Measurements from ENCODE around the gene NGRN.

The NGRN gene

DNA sequence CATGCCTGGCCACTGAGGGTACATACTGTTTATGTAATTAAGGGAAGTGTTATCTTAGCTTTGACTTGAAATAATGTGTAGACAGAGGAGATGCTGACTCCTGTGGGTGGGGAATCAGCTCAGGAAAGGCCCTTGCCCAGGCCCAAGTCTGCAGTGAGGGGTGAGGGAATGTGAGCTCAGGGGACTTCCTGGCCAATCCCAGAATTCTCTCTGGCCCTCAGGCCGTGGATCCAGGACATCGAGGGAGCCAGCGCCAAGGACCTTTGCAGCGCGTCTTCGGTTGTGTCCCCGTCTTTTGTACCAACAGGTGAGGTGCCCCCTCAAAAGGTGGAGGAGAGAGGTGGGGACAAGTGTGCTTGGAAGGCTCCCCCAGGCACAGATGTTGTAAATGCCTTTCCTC is 38.1 kb upstream of the NGRN start:
- Histone ChIP-seq H3K36me3 (ENCODE audit: control insufficient read depth, insufficient read depth, low read length) (peaks cover 20% of the 10 kb centered on the region), H3K27me3 (ENCODE audit: control insufficient read depth, insufficient read depth, low read length, poor library complexity, severe bottlenecking) (peaks cover under 1% of the 10 kb centered on the region), H3K4me3 (ENCODE audit: insufficient read depth, low read depth, low read length) (no peak overlapping the region), H3K9me3 (ENCODE audit: control insufficient read depth, low read length) (no peaks in the 10 kb centered on the region), H3K27ac (ENCODE audit: insufficient read depth, low read depth, low read length, poor library complexity, severe bottlenecking) (no peak overlapping the region), H3K4me1 (ENCODE audit: control insufficient read depth, insufficient read depth, low read length) (no peaks in the 10 kb centered on the region)
- WGBS, 2 experiments: 94% methylated on average over 7 of the region's 7 CpGs

DNA sequence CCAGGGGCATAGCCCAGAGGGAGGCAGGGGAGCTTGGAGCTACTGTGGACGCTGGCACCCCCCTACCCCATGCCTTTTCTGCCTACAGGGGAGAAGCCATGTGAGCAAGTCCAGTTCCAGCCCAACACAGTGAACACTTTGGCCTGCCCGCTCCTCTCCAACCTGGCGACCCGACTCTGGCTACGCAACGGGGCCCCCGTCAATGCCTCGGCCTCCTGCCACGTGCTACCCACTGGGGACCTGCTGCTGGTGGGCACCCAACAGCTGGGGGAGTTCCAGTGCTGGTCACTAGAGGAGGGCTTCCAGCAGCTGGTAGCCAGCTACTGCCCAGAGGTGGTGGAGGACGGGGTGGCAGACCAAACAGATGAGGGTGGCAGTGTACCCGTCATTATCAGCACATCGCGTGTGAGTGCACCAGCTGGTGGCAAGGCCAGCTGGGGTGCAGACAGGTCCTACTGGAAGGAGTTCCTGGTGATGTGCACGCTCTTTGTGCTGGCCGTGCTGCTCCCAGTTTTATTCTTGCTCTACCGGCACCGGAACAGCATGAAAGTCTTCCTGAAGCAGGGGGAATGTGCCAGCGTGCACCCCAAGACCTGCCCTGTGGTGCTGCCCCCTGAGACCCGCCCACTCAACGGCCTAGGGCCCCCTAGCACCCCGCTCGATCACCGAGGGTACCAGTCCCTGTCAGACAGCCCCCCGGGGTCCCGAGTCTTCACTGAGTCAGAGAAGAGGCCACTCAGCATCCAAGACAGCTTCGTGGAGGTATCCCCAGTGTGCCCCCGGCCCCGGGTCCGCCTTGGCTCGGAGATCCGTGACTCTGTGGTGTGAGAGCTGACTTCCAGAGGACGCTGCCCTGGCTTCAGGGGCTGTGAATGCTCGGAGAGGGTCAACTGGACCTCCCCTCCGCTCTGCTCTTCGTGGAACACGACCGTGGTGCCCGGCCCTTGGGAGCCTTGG is 37.4 kb upstream of the NGRN start:
- peaks cover 8% of the 10 kb centered on the region for H3K27me3 ChIP-seq (ENCODE audit: control insufficient read depth, insufficient read depth, low read length, poor library complexity, severe bottlenecking)
- no peaks in the 10 kb centered on the region for H3K9me3 ChIP-seq (ENCODE audit: control insufficient read depth, low read length)
- H3K36me3 ChIP-seq (ENCODE audit: control insufficient read depth, insufficient read depth, low read length): peaks cover 20% of the 10 kb centered on the region
- no peaks in the 10 kb centered on the region for H3K4me1 ChIP-seq (ENCODE audit: control insufficient read depth, insufficient read depth, low read length)
- no peak overlapping the region for H3K4me3 ChIP-seq (ENCODE audit: insufficient read depth, low read depth, low read length)
- WGBS, 2 experiments: 94 to 96% methylated on average over 38 of the region's 38 CpGs
- H3K27ac ChIP-seq (ENCODE audit: insufficient read depth, low read depth, low read length, poor library complexity, severe bottlenecking): no peak overlapping the region

DNA sequence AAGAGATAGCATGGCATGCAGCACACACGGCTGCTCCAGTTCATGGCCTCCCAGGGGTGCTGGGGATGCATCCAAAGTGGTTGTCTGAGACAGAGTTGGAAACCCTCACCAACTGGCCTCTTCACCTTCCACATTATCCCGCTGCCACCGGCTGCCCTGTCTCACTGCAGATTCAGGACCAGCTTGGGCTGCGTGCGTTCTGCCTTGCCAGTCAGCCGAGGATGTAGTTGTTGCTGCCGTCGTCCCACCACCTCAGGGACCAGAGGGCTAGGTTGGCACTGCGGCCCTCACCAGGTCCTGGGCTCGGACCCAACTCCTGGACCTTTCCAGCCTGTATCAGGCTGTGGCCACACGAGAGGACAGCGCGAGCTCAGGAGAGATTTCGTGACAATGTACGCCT is 36.5 kb upstream of the NGRN start:
- WGBS, 2 experiments: 94 to 96% methylated on average over 15 of the region's 15 CpGs
- H3K27me3 ChIP-seq (ENCODE audit: control insufficient read depth, insufficient read depth, low read length, poor library complexity, severe bottlenecking): peaks cover 10% of the 10 kb centered on the region
- H3K4me3 ChIP-seq (ENCODE audit: insufficient read depth, low read depth, low read length): no peak overlapping the region
- no peaks in the 10 kb centered on the region for H3K4me1 ChIP-seq (ENCODE audit: control insufficient read depth, insufficient read depth, low read length)
- peaks cover 17% of the 10 kb centered on the region for H3K36me3 ChIP-seq (ENCODE audit: control insufficient read depth, insufficient read depth, low read length)
- H3K9me3 ChIP-seq (ENCODE audit: control insufficient read depth, low read length): no peaks in the 10 kb centered on the region
- H3K27ac ChIP-seq (ENCODE audit: insufficient read depth, low read depth, low read length, poor library complexity, severe bottlenecking): no peak overlapping the region

DNA sequence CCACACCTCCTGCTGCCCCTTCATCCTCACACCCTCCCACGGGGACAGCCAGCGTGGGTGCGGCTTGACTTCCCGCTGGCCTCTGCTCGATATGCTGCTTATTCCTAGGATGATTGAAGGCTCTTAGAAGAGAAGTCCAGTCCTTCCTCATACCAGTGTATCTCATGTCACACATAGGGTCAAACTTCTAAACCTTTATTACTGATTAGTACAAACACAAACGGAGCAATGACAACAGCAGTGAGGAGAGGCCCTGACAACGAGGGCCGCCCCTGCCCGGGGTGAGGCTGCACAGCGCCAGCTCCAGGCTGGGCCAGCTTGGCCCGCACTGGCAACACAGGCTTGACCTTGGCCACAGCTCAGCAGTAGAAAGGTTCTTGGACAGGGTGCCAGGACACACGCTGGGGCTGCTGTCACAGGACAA is 35.4 kb upstream of the NGRN start:
- 93 to 95% methylated on average over 12 of the region's 12 CpGs for WGBS, 2 experiments
- peaks cover 10% of the 10 kb centered on the region for H3K27me3 ChIP-seq (ENCODE audit: control insufficient read depth, insufficient read depth, low read length, poor library complexity, severe bottlenecking)
- peaks cover 13% of the 10 kb centered on the region for H3K36me3 ChIP-seq (ENCODE audit: control insufficient read depth, insufficient read depth, low read length)
- no peak overlapping the region for H3K4me3 ChIP-seq (ENCODE audit: insufficient read depth, low read depth, low read length)
- H3K4me1 ChIP-seq (ENCODE audit: control insufficient read depth, insufficient read depth, low read length): peaks cover 7% of the 10 kb centered on the region
- H3K27ac ChIP-seq (ENCODE audit: insufficient read depth, low read depth, low read length, poor library complexity, severe bottlenecking): no peak overlapping the region
- no peaks in the 10 kb centered on the region for H3K9me3 ChIP-seq (ENCODE audit: control insufficient read depth, low read length)

DNA sequence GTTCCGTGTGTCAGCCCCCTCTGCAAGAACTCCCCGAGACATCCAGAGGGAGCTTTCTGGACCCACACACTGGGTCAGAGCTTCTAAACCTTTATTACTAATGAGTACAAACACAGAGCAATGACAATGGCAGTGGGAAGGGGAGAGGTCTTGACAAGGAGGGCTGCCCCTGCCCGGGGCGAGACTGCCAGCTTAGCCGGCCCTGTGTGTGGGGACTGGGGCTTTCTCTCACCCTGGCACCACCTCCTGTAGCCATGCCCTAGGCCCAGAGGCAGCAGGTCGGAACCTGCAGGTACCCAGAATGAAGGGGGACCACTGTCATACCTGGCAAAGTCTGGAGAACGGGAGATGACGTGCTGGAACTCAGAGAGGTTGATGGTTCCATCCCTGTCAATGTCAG is 34.9 kb upstream of the NGRN start:
- no peak overlapping the region for H3K27ac ChIP-seq (ENCODE audit: insufficient read depth, low read depth, low read length, poor library complexity, severe bottlenecking)
- peaks cover 7% of the 10 kb centered on the region for H3K4me1 ChIP-seq (ENCODE audit: control insufficient read depth, insufficient read depth, low read length)
- peaks cover 10% of the 10 kb centered on the region for H3K27me3 ChIP-seq (ENCODE audit: control insufficient read depth, insufficient read depth, low read length, poor library complexity, severe bottlenecking)
- H3K36me3 ChIP-seq (ENCODE audit: control insufficient read depth, insufficient read depth, low read length): peaks cover 8% of the 10 kb centered on the region
- no peaks in the 10 kb centered on the region for H3K9me3 ChIP-seq (ENCODE audit: control insufficient read depth, low read length)
- 91 to 92% methylated on average over 8 of the region's 8 CpGs for WGBS, 2 experiments
- H3K4me3 ChIP-seq (ENCODE audit: insufficient read depth, low read depth, low read length): no peak overlapping the region

DNA sequence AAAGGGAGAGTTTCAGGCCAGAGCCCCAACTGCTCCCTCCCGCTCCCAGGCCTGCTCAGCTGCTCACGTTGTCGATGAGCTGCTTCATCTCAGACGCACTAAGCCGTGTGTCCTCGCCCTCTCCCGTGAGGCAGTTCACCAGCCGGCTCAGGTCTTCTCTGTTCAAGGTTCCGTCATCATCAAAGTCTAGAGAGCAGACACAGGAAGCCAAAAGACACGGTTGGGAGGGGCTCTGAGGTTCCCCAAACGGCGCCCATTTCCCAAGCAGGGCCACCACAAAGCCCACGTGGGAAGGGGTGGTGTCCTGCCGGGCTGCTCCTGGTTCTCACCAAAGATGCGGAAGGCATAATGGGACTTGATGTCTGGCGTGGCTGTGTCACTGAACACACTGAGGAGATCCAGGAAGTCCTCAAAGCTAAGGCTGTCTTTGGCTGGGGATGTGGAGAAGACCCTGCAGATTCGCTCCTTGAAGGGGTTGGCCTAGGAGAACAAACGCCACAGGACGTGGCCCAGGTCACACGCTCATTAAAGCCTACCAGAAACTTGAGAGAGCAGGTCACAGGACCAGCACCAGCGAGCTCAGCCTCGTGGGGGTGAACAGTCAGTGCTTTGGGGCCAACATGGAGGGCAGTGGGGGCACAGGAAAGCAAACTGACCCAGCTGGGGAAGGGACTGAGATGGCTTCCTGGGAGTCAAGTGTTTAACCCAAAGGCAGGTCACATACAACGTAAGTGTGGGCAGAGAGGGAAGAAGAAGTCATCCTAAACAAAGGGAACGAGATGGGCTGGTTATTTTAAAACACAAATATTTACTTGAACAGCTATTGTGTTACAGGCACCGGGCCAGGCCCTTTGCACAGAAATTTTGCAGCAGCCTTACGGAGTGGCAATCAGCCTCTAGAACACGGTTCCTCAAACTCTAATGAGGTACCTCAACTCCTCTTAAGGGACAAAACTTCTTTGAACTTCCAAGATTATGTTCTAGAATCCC is 34.1 kb upstream of the NGRN start:
- Histone ChIP-seq H3K9me3 (ENCODE audit: control insufficient read depth, low read length) (no peaks in the 10 kb centered on the region), H3K27ac (ENCODE audit: insufficient read depth, low read depth, low read length, poor library complexity, severe bottlenecking) (no peak overlapping the region), H3K4me3 (ENCODE audit: insufficient read depth, low read depth, low read length) (no peak overlapping the region), H3K27me3 (ENCODE audit: control insufficient read depth, insufficient read depth, low read length, poor library complexity, severe bottlenecking) (peaks cover 10% of the 10 kb centered on the region), H3K4me1 (ENCODE audit: control insufficient read depth, insufficient read depth, low read length) (peaks cover 7% of the 10 kb centered on the region), H3K36me3 (ENCODE audit: control insufficient read depth, insufficient read depth, low read length) (peaks cover 7% of the 10 kb centered on the region)
- 90% methylated on average over 27 of the region's 27 CpGs for WGBS, 2 experiments

DNA sequence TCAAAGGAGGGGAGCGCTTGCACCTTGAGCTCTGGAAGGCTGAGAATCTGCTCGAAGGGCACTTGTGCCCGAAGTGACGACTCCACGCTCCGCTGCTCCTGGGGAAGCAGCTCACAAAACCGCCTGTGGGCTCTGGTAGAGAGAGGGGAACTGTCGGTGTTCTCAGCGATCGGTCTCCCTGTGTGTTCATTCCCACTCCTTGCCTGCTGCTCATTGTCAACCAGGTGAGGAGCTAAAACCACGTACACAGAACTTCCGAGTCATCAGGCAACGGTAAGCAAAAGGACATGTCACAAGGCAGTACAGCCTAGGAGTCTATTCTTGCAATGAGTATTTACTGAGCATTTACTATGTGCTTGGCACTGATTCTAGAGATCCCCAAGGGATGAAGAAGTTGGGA is 33.3 kb upstream of the NGRN start:
- H3K4me1 ChIP-seq (ENCODE audit: control insufficient read depth, insufficient read depth, low read length): peaks cover 7% of the 10 kb centered on the region

DNA sequence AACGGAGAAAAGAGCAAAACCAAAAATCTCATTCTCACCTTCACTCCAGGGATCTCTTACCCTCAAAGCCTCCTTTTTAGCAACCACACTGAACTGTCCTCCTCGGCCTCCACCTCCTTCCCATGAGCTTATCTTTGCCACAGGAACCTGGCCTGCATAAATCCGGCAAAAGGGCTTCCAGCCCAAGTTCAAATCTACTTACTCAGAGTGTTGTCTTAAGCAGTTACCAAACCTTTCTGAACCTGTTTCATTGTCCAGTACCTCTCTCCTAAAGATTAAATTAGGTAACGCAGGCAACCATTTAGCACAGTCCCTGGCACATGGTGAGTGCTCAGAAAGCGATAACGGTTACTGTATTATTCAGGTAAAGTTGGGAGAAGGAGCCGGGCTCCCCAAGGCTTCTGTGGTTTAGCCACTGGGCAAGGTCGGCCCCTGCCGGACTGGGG is 32.5 kb upstream of the NGRN start:
- H3K27ac ChIP-seq (ENCODE audit: insufficient read depth, low read depth, low read length, poor library complexity, severe bottlenecking): no peak overlapping the region
- peak overlapping the region; percentile 82 for H3K4me3 ChIP-seq (ENCODE audit: insufficient read depth, low read depth, low read length)
- H3K9me3 ChIP-seq (ENCODE audit: control insufficient read depth, low read length): no peaks in the 10 kb centered on the region
- H3K4me1 ChIP-seq (ENCODE audit: control insufficient read depth, insufficient read depth, low read length): peaks cover 7% of the 10 kb centered on the region
- WGBS, 2 experiments: 18% methylated on average over 9 of the region's 9 CpGs
- peaks cover under 1% of the 10 kb centered on the region for H3K36me3 ChIP-seq (ENCODE audit: control insufficient read depth, insufficient read depth, low read length)
- peaks cover 10% of the 10 kb centered on the region for H3K27me3 ChIP-seq (ENCODE audit: control insufficient read depth, insufficient read depth, low read length, poor library complexity, severe bottlenecking)

More for the DNA sequence above, 33.3 kb upstream of the NGRN start:
- peaks cover 10% of the 10 kb centered on the region for H3K27me3 ChIP-seq (ENCODE audit: control insufficient read depth, insufficient read depth, low read length, poor library complexity, severe bottlenecking)
- H3K9me3 ChIP-seq (ENCODE audit: control insufficient read depth, low read length): no peaks in the 10 kb centered on the region
- no peak overlapping the region for H3K4me3 ChIP-seq (ENCODE audit: insufficient read depth, low read depth, low read length)
- WGBS, 2 experiments: 92 to 95% methylated on average over 13 of the region's 13 CpGs
- H3K36me3 ChIP-seq (ENCODE audit: control insufficient read depth, insufficient read depth, low read length): peaks cover 7% of the 10 kb centered on the region
- H3K27ac ChIP-seq (ENCODE audit: insufficient read depth, low read depth, low read length, poor library complexity, severe bottlenecking): no peak overlapping the region

DNA sequence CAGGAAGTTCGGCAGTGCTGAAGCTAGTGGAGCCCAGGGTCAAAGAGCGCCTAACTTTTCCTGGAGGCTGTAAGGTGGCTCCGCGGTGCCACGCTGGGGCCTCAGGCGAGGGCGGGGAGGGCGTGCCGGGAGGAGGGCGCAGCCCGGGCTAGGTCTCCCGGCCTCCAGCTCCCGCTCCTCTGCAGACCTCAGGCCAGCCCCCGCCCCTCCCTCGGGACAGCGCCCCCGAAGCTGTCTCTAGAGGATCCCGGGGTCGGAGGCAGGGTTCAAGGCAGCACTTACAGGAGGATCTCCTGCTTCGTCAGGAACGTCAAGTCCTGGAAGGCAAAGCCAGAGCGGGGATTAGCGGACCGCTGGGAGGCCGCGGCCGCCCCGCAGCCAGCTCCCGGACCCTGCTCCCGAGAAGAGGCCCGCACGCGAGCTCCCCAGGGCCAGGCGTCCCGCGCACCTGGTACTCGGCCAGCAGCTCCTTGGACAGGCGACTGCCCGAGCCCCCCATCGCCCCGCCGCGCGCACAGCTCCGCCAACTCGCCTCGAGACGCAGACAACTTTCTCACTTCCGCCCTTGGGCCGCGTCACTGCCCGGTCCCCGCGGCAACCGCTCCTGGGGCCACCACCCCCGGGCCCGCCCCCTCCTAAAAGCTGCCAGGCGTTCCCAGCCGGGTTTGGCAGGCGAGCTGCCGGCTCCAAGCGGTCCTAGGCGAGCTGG is 31.9 kb upstream of the NGRN start, which contains the start of gene CIB1:
Gene CIB1 (minus strand): TSS at position 555 of the 709 bp plus-strand sequence. CDS start 56 bp downstream, at position 499.
- Histone ChIP-seq H3K9me3 (ENCODE audit: control insufficient read depth, low read length) (no peaks in the 10 kb centered on the region), H3K27me3 (ENCODE audit: control insufficient read depth, insufficient read depth, low read length, poor library complexity, severe bottlenecking) (peaks cover 10% of the 10 kb centered on the region), H3K4me1 (ENCODE audit: control insufficient read depth, insufficient read depth, low read length) (peaks cover 7% of the 10 kb centered on the region), H3K27ac (ENCODE audit: insufficient read depth, low read depth, low read length, poor library complexity, severe bottlenecking) (peak within 1 kb of the TSS; percentile 13), H3K36me3 (ENCODE audit: control insufficient read depth, insufficient read depth, low read length) (no peaks in the 10 kb centered on the region), H3K4me3 (ENCODE audit: insufficient read depth, low read depth, low read length) (peak within 1 kb of the TSS; percentile 82)
- WGBS, 2 experiments: 0% methylated on average over 63 of the region's 63 CpGs
